ENCODE measurements around the gene SERPINB5. TPM values are rescaled to one million over a fixed set of nuclear protein-coding genes. Genes with fewer than 3 reads are reported as not detected.

Gene SERPINB5
- total RNA-seq, 3 donors from 2014 or later (not counting 1 experiment from before 2014, with no cell fraction given) = not detected

DNA sequence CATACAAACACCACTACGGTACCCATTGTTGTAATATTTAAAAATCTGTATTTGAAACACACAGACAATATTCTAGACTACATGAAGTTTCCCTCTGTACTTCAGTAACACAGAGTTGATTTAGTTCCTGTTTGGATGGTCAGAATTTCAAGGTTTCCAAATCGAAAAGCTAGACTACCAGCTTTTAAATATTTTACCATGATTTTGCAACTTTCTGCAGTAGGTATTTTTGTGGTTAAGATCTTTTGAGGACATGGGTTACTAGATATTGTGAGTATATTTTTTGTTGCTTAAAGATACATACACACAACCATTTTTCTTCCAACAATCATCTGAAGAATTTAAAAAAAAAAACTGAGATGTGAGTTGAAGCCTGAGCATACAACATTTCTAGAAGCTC, 10.9 kb downstream of the SERPINB5 start:
- ATAC-seq = no peak
- no peaks in the 10 kb centered on the region for H3K36me3 ChIP-seq (ENCODE audit: control insufficient read depth, insufficient read depth, low read length)
- no peaks in the 10 kb centered on the region for H3K4me1 ChIP-seq (ENCODE audit: control insufficient read depth, insufficient read depth, low read length)
- Mint-ChIP-seq H3K27ac (no peak overlapping the region), H3K36me3 (no peaks in the 10 kb centered on the region), H3K9me3 (no peaks in the 10 kb centered on the region), H3K4me3 (no peak overlapping the region), H3K27me3 (ENCODE audit: low read depth in 2 of 2) (peaks cover 0 to 23% of the 10 kb centered on the region in 2 donors), H3K4me1 (no peaks in the 10 kb centered on the region)
- intact Hi-C loops (cut with micrococcal nuclease) = no loop called here
- H3K27me3 ChIP-seq (ENCODE audit: control insufficient read depth, insufficient read depth, low read length) = no peaks in the 10 kb centered on the region
- TF ChIP-seq, protein P1, sequence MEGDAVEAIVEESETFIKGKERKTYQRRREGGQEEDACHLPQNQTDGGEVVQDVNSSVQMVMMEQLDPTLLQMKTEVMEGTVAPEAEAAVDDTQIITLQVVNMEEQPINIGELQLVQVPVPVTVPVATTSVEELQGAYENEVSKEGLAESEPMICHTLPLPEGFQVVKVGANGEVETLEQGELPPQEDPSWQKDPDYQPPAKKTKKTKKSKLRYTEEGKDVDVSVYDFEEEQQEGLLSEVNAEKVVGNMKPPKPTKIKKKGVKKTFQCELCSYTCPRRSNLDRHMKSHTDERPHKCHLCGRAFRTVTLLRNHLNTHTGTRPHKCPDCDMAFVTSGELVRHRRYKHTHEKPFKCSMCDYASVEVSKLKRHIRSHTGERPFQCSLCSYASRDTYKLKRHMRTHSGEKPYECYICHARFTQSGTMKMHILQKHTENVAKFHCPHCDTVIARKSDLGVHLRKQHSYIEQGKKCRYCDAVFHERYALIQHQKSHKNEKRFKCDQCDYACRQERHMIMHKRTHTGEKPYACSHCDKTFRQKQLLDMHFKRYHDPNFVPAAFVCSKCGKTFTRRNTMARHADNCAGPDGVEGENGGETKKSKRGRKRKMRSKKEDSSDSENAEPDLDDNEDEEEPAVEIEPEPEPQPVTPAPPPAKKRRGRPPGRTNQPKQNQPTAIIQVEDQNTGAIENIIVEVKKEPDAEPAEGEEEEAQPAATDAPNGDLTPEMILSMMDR (IDR thresholded peaks at IDR 0.05) = no peak
- no peak overlapping the region for H3K27ac ChIP-seq (ENCODE audit: low read length)
- no peaks in the 10 kb centered on the region for H3K9me3 ChIP-seq (ENCODE audit: control insufficient read depth, insufficient read depth, low read length)
- DNase-seq = no peak
- WGBS (ENCODE audit: insufficient coverage) = no CpG with 5 or more reads among the region's 2 CpGs
- H3K4me3 ChIP-seq (ENCODE audit: low read length) = no peak overlapping the region

DNA sequence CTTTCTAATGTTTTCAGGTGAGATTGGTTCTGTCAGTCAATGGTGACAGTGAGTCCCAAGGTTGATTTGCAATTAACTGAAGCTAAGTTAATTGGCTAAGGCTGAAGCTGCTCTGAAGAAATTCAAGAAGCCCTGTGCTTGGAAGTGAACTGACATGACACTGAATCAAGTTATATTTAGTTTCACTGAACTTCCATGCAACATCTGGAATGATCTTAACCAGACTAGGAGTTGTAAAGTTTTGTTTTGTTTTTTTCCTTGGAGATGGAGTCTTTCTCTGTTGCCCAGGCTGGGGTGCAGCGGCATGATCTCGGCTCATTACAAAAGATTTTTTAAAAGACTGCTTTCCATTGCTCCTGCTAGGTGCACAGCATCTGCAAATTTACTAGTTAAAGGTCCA, 11.4 kb downstream of the SERPINB5 start:
- Histone ChIP-seq H3K9me3 (ENCODE audit: control insufficient read depth, insufficient read depth, low read length) (no peaks in the 10 kb centered on the region), H3K36me3 (ENCODE audit: control insufficient read depth, insufficient read depth, low read length) (no peaks in the 10 kb centered on the region), H3K4me3 (ENCODE audit: low read length) (no peak overlapping the region), H3K27me3 (ENCODE audit: control insufficient read depth, insufficient read depth, low read length) (no peaks in the 10 kb centered on the region), H3K4me1 (ENCODE audit: control insufficient read depth, insufficient read depth, low read length) (no peaks in the 10 kb centered on the region), H3K27ac (ENCODE audit: low read length) (no peak overlapping the region)
- no peak for DNase-seq
- no peak for ATAC-seq
- Mint-ChIP-seq H3K4me3 (no peak overlapping the region), H3K36me3 (no peaks in the 10 kb centered on the region), H3K9me3 (no peaks in the 10 kb centered on the region), H3K4me1 (no peaks in the 10 kb centered on the region), H3K27me3 (ENCODE audit: low read depth in 2 of 2) (peaks cover 0 to 20% of the 10 kb centered on the region in 2 donors), H3K27ac (no peak overlapping the region)
- intact Hi-C loops (cut with micrococcal nuclease) = no loop called here
- 100% methylated on average over 2 of the region's 2 CpGs for WGBS (ENCODE audit: insufficient coverage)
- TF ChIP-seq, protein P1 (IDR thresholded peaks at IDR 0.05) = no peak

DNA sequence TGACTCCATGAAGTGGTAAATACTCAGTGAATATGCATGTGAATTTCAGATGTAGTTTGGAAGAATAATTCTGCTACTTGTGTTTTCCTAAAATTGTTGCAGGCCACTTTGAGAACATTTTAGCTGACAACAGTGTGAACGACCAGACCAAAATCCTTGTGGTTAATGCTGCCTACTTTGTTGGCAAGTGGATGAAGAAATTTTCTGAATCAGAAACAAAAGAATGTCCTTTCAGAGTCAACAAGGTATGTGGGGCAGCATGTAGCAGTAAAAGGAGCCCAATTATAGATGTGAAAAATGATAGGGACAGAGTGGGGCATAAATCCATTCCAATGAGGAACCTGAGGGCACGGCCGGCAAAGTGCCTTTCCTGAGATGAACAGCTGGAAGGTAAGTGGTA, 16.1 kb downstream of the SERPINB5 start:
- Histone ChIP-seq H3K4me1 (ENCODE audit: control insufficient read depth, insufficient read depth, low read length) (no peaks in the 10 kb centered on the region), H3K4me3 (ENCODE audit: low read length) (no peak overlapping the region), H3K36me3 (ENCODE audit: control insufficient read depth, insufficient read depth, low read length) (no peaks in the 10 kb centered on the region), H3K27ac (ENCODE audit: low read length) (no peak overlapping the region), H3K27me3 (ENCODE audit: control insufficient read depth, insufficient read depth, low read length) (no peaks in the 10 kb centered on the region), H3K9me3 (ENCODE audit: control insufficient read depth, insufficient read depth, low read length) (no peaks in the 10 kb centered on the region)
- Mint-ChIP-seq H3K4me3 (no peak overlapping the region), H3K4me1 (no peaks in the 10 kb centered on the region), H3K9me3 (no peaks in the 10 kb centered on the region), H3K27ac (no peak overlapping the region), H3K27me3 (ENCODE audit: low read depth in 2 of 2) (no peaks in the 10 kb centered on the region), H3K36me3 (no peaks in the 10 kb centered on the region)
- WGBS (ENCODE audit: insufficient coverage) = 49% methylated on average over 3 of the region's 3 CpGs
- intact Hi-C loops (cut with micrococcal nuclease) = no loop called here
- DNase-seq (no peak), ATAC-seq (no peak)
- TF ChIP-seq, protein P1 (IDR thresholded peaks at IDR 0.05) = no peak

DNA sequence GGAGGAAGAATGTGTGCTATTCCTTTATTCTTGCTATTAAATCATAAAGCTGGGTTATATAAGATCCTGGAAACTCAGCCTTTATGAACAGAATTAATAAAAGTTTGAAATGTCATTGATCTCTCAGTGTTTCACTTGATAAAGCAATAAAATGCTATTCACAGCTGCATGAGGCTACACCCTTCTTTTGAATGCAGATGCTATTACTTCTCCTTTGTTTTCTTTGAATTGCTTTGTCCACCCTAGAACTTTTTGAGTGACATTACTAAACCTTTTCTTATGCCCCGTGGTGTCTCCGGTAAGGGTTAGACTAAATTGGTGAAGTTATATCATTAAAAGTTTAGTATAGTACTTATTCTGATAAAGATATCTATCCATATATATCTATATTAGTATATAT, 18.9 kb downstream of the SERPINB5 start:
- no peaks in the 10 kb centered on the region for H3K36me3 ChIP-seq (ENCODE audit: control insufficient read depth, insufficient read depth, low read length)
- H3K27me3 ChIP-seq (ENCODE audit: control insufficient read depth, insufficient read depth, low read length) = no peaks in the 10 kb centered on the region
- intact Hi-C loops (cut with micrococcal nuclease) = no loop called here
- Mint-ChIP-seq H3K27me3 (ENCODE audit: low read depth in 2 of 2) (no peaks in the 10 kb centered on the region), H3K36me3 (no peaks in the 10 kb centered on the region), H3K9me3 (no peaks in the 10 kb centered on the region), H3K4me3 (no peak overlapping the region), H3K4me1 (no peaks in the 10 kb centered on the region), H3K27ac (no peak overlapping the region)
- H3K4me1 ChIP-seq (ENCODE audit: control insufficient read depth, insufficient read depth, low read length) = no peaks in the 10 kb centered on the region
- DNase-seq (no peak), ATAC-seq (no peak)
- H3K27ac ChIP-seq (ENCODE audit: low read length) = no peak overlapping the region
- no peaks in the 10 kb centered on the region for H3K9me3 ChIP-seq (ENCODE audit: control insufficient read depth, insufficient read depth, low read length)
- no peak overlapping the region for H3K4me3 ChIP-seq (ENCODE audit: low read length)
- TF ChIP-seq, protein P1 (IDR thresholded peaks at IDR 0.05) = no peak
- no CpG with 5 or more reads among the region's 2 CpGs for WGBS (ENCODE audit: insufficient coverage)

Data from natural killer cell (primary cell).